GM12878 (cell line): ENCODE measurements around the gene PPP4C. TPM values are rescaled to one million over a fixed set of nuclear protein-coding genes. Genes with fewer than 3 reads are reported as not detected.
A peak's percentile ranks its signal among the peaks of the same experiment; 100 is the strongest.

Experiments
- ATAC-seq: fragments of 200-7000 bp; cut with Tn5 transposase; 3 replicates; pipeline ENCODE4 v1.9.1; 2020; ENCODE audit warnings: mild to moderate bottlenecking, moderate library complexity
- BruUV-seq: library from RNA; stranded (reverse); fragments of 400-500 nt; replicated peaks from 2 replicates; lab custom pipeline; 2021; lab: Mats Ljungman, UMichigan
- CTCF ChIA-PET: fragments of 300-600 bp; sonication (Branson Sonifier 250); formaldehyde crosslinking; extraction: SDS; loops from one replicate; lab custom pipeline; 2021; ENCODE audit warnings: inconsistent platforms; lab: Yijun Ruan, JAX
- POLR2A ChIA-PET: fragments of 350-600 bp; formaldehyde crosslinking; extraction: SDS; loops from one replicate; lab custom pipeline; 2021; ENCODE audit warnings: inconsistent platforms; lab: Charles Lee
- RAD21 ChIA-PET: fragments of 300-600 bp; sonication (Branson Sonifier 250); formaldehyde crosslinking; loops from one replicate; lab custom pipeline; 2023; ENCODE audit warnings: antibody characterized with exemption; ENCODE audit not compliant: unreplicated experiment; lab: Charles Lee
- SMC1A ChIA-PET: fragments of 300-600 bp; sonication (Branson Sonifier 250); formaldehyde crosslinking; loops from one replicate; lab custom pipeline; 2023; ENCODE audit not compliant: unreplicated experiment, uncharacterized antibody; lab: Charles Lee
- DNase-seq: peaks from one replicate; pipeline ENCODE4 v3.0.0-alpha.2; 2011; ENCODE audit warnings: low read depth, low spot score
- FAIRE-seq: peaks from 3 replicates; lab custom pipeline; 2011; peaks lifted over from hg19 to GRCh38; lab: Jason Lieb, UNC
- H2AFZ ChIP-seq: 2 replicates; pipeline ENCODE4 v1.6.0; 2011; ENCODE audit warnings: low read depth, low read length, control low read depth; ENCODE audit not compliant: control insufficient read depth
- H3K27ac ChIP-seq: 2 replicates; pipeline ENCODE4 v1.5.1; 2011; ENCODE audit warnings: control low read depth; ENCODE audit not compliant: control insufficient read depth, insufficient read depth
- H3K27me3 ChIP-seq, 2 experiments: replicated peaks in 1 of 2; 2 replicates each; pipeline versions ENCODE4 v1.6.0 to v1.6.1; 2011; ENCODE audit warnings: low read length in 1 of 2; ENCODE audit not compliant: control insufficient read depth in 2 of 2, insufficient read depth in 2 of 2
- H3K36me3 ChIP-seq, 2 experiments: 2 replicates each; pipeline ENCODE4 v1.5.1; 2011; ENCODE audit warnings: low read length in 1 of 2; ENCODE audit not compliant: control insufficient read depth in 2 of 2, insufficient read depth in 2 of 2
- H3K4me1 ChIP-seq: 2 replicates; pipeline ENCODE4 v1.6.1; 2011; ENCODE audit warnings: mild to moderate bottlenecking, low read length, moderate library complexity, mixed read lengths; ENCODE audit not compliant: control insufficient read depth, insufficient read depth
- H3K4me2 ChIP-seq: 2 replicates; pipeline ENCODE4 v1.6.0; 2011; ENCODE audit warnings: control low read depth; ENCODE audit not compliant: control insufficient read depth, insufficient read depth
- H3K4me3 ChIP-seq: fragments of 200-600 bp; sonication (generic); 2 replicates; pipeline ENCODE4 v1.5.1; 2016
- H3K79me2 ChIP-seq: 2 replicates; pipeline ENCODE4 v1.6.0; 2011; ENCODE audit warnings: low read length; ENCODE audit not compliant: control insufficient read depth, insufficient read depth
- H3K9ac ChIP-seq: 2 replicates; pipeline ENCODE4 v1.8.0; 2011; ENCODE audit warnings: low read length, control low read depth, mixed read lengths; ENCODE audit not compliant: control insufficient read depth, insufficient read depth
- H3K9me3 ChIP-seq: replicated peaks from 3 replicates; pipeline ENCODE4 v1.5.1; 2011; ENCODE audit warnings: mild to moderate bottlenecking, low read length; ENCODE audit not compliant: control insufficient read depth, insufficient read depth
- H4K20me1 ChIP-seq: 2 replicates; pipeline ENCODE4 v1.6.0; 2011; ENCODE audit not compliant: control insufficient read depth, insufficient read depth
- EP300 ChIP-seq, 2 experiments: fragments of 150-350 bp in 1 of 2; IDR thresholded peaks; 2 replicates each; pipeline ENCODE4 v1.6.1; 2011 to 2012; ENCODE audit warnings: low read depth in 2 of 2, low read length in 2 of 2, borderline replicate concordance in 1 of 2, improper control_type of control experiment in 1 of 2, inconsistent platforms in 1 of 2; ENCODE audit not compliant: control insufficient read depth in 1 of 2
- ETV6 ChIP-seq, 2 experiments: fragments of 450-650 bp in 1 of 2; IDR thresholded peaks in 1 of 2; conservative IDR thresholded peaks in 1 of 2; 2 replicates each; pipeline ENCODE4 v1.6.1; 2014; ENCODE audit warnings: antibody characterized with exemption in 1 of 2, borderline replicate concordance in 1 of 2, low read depth in 1 of 2, mild to moderate bottlenecking in 1 of 2, moderate library complexity in 1 of 2
- JUND ChIP-seq: IDR thresholded peaks from 2 replicates; pipeline ENCODE4 v1.6.1; 2012; ENCODE audit warnings: low read depth, mild to moderate bottlenecking, low read length, improper control_type of control experiment, moderate library complexity
- NKRF ChIP-seq: fragments of 450-650 bp; conservative IDR thresholded peaks from 2 replicates; pipeline ENCODE4 v1.6.1; 2017; ENCODE audit warnings: mild to moderate bottlenecking, moderate library complexity
- RBBP5 ChIP-seq: fragments of 200-600 bp; sonication (generic); conservative IDR thresholded peaks from 2 replicates; pipeline ENCODE4 v1.6.1; 2016
- RELB ChIP-seq: fragments of 450-650 bp; IDR thresholded peaks from 2 replicates; pipeline ENCODE4 v1.6.1; 2017; ENCODE audit warnings: low read depth, mild to moderate bottlenecking, moderate library complexity
- SRF ChIP-seq, 2 experiments: IDR thresholded peaks; 2 replicates each; pipeline ENCODE4 v1.6.1; 2011; ENCODE audit warnings: low read depth in 2 of 2, low read length in 2 of 2, mild to moderate bottlenecking in 1 of 2, moderate library complexity in 1 of 2
- USF2 ChIP-seq: IDR thresholded peaks from 2 replicates; pipeline ENCODE4 v1.6.1; 2011; ENCODE audit warnings: low read depth, low read length, improper control_type of control experiment, borderline replicate concordance
- ZBTB11 ChIP-seq: fragments of 450-650 bp; formaldehyde crosslinking; IDR thresholded peaks from 2 replicates; pipeline ENCODE4 v1.5.0; 2022; ENCODE audit warnings: mild to moderate bottlenecking, missing genetic modification characterization
- ZNF24 ChIP-seq: fragments of 450-650 bp; IDR thresholded peaks from 2 replicates; pipeline ENCODE4 v1.6.1; 2017; ENCODE audit warnings: antibody characterized with exemption, mild to moderate bottlenecking
- WGBS: methylation state at CpG from one replicate; pipeline ENCODE4 v1.1.6; 2016; ENCODE audit warnings: low lambda C conversion rate; ENCODE audit not compliant: insufficient replicate concordance, insufficient coverage; ENCODE audit errors: missing lambda C conversion rate; 5-methylcytosine and 5-hydroxymethylcytosine counted together
- in situ Hi-C: fragments of 300-500 bp; cut with MboI; formaldehyde crosslinking; loops from 9 replicates; pipeline ENCODE4 v1.14.3; 2018; ENCODE audit warnings: mixed read lengths
- intact Hi-C: fragments of 100-400 bp; cut with micrococcal nuclease; formaldehyde crosslinking; loops from one replicate; pipeline ENCODE4 v1.14.2; 2022; ENCODE audit not compliant: unreplicated experiment
- polyA plus RNA-seq, 11 experiments: library from polyadenylated mRNA; depleted of rRNA in 4 of 11; unstranded in 6 of 11; stranded (reverse) in 5 of 11; fragments of >200 nt; fragmentation: Nextera tagmentation in 4 of 11; fragmentation: Illumina TruSeq in 1 of 11; extraction: Ambion mirVana in 4 of 11; extraction: Trizol in 1 of 11; gene quantifications; 1 replicate in 1 of 11; 2 replicates in 10 of 11; pipeline versions ENCODE4 v1.2.1 to v1.2.3, GENCODE V29; 2011 to 2016; ENCODE audit warnings: inconsistent platforms in 2 of 11, missing spikeins in 2 of 11, low read depth in 1 of 11
- total RNA-seq, 4 experiments: library from RNA; depleted of rRNA in 3 of 4; stranded (reverse); fragments of >200 nt in 3 of 4; fragmentation: Illumina TruSeq in 1 of 4; extraction: Trizol in 1 of 4; gene quantifications; 2 replicates each; pipeline versions ENCODE4 v1.2.1 to v1.2.3, GENCODE V29; 2013 to 2021

PPP4C gene
- total and polyA plus RNA-seq, 10 of the 15 experiments (the other 5 are each of a cell fraction or from before 2014, with no cell fraction given): 2.7 to 240 (median 124) TPM

DNA sequence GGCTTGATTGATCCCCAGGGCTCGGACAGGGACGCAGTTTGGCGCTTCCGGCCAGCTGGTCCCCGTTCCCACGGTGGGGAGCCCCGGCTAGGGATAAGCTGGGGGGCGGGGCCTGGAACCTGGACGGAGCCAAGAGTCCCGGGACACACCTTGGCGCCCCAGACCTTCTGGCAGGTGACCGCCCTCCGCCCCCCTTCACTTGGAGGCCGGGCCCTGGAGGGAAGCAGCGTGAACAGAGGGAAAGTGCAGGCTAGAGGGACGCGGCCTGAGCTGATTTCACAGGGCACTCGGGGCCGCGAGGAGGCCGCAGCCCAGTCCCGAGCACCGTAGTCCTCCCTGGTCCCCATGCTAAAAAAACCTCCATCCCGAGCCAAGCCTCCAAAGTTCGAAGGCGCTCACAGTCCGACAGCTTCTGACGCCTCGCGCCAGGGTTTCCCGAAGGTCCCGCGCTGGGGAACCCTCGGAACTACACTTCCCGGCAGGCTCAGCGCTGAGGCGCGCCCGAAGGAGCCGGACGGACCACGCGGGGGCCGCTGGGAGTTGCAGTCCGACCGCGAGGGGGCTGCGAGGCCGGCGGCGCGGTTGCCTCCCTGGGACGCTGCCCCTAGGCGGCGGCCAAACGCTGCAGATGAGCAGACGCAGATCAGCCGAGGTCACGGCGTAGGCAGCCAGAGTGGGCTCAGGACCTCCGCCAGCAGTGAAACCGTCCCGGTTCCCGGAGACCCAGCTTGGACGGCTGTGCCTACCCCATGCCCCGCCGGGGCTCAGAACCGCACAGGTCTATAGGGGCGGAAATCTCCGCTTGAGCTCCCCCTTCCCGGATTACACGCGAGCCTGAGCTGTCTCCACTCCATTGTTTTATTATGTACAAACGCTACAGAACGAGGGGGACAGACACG, 15.9 kb downstream of the PPP4C start, which contains the start of gene TBX6:
TBX6 (minus strand) TSS at position 451 of the 899 bp plus-strand sequence. CDS start 731 bp downstream, outside the sequence.
- Histone ChIP-seq H2AFZ (peak within 1 kb of the TSS; percentile 97), H3K79me2 (peaks cover 2% of the 10 kb centered on the region; the same call in 1 of the 2 replicates), H3K9me3 (peaks cover 1% of the 10 kb centered on the region; the same call in 1 of the 3 replicates), H3K9ac (peak within 1 kb of the TSS; percentile 92), H3K4me2 (peak within 1 kb of the TSS; percentile 97), H3K27ac (peak within 1 kb of the TSS; percentile 88), H3K4me3 (peak within 1 kb of the TSS; percentile 72), H3K4me1 (peaks cover 26% of the 10 kb centered on the region), H3K36me3 (no peaks in the 10 kb centered on the region; a peak in 1 of 4 replicates), H3K27me3 (no peaks in the 10 kb centered on the region), H4K20me1 (no peaks in the 10 kb centered on the region)
- WGBS: 2% methylated on average over 75 of the region's 76 CpGs
- SMC1A ChIA-PET: interaction anchor here (0.6 to 3.5 kb wide), 24 partner anchors 10 to 606 kb away, joined by 3 to 30 read pairs (median 4); partner anchors contain the start of genes ALDOA, CORO1A, DCTPP1 and PRR14
- RAD21 ChIA-PET: interaction anchor here (0.7 to 3.7 kb wide), 31 partner anchors 16 to 544 kb away, joined by 3 to 42 read pairs (median 4); partner anchors contain the start of genes ALDOA, CORO1A, DCTPP1 and MAPK3
- FAIRE-seq (peak; percentile 86), ATAC-seq (peak; percentile 88), DNase-seq (peak; percentile 64)
- intact Hi-C loops (loop anchor here (5.0 to 10.0 kb wide), 2 partner anchors 263 to 316 kb away; partner anchors contain the start of genes CD2BP2 and ZNF771), in situ Hi-C loops (loop anchor here (5.0 to 25.0 kb wide), 2 partner anchors 316 to 1796 kb away; partner anchors contain the start of gene ZNF771)
- POLR2A ChIA-PET: interaction anchor here (0.8 to 5.3 kb wide), 18 partner anchors 12 to 558 kb away, joined by 3 to 59 read pairs (median 4); partner anchors contain the start of genes ALDOA, CORO1A, DCTPP1 and PPP4C
- BruUV-seq: no TSS peak
- CTCF ChIA-PET: interaction anchor here (0.6 to 6.8 kb wide), 49 partner anchors 9 to 605 kb away, joined by 3 to 77 read pairs (median 4); partner anchors contain the start of genes ALDOA, CD2BP2, CORO1A and DCTPP1
- TF ChIP-seq EP300 (IDR thresholded peaks at IDR 0.05; ENCODE audit: borderline replicate concordance in 1 of 2, control insufficient read depth in 1 of 2, low read depth in 2 of 2, low read length in 2 of 2) (no peak), ZBTB11 (CRISPR knock-in tag) (no peak), NKRF (no peak), ETV6 (conservative IDR thresholded peaks at IDR 0.05 in 1 of 2, IDR thresholded peaks at IDR 0.05 in 1 of 2; ENCODE audit: borderline replicate concordance in 1 of 2, low read depth in 1 of 2) (no peak; a peak in 1 of 4 replicates), RELB (no peak), SRF (IDR thresholded peaks at IDR 0.05; ENCODE audit: low read depth in 2 of 2, low read length in 2 of 2) (no peak), JUND (no peak), USF2 (no peak), RBBP5 (no peak), ZNF24 (no peak)
